ENCODE results near the gene DENND5A.

The DENND5A gene

GRCh38 chr11:9265211-9266131 is at the start of gene DENND5A:
DENND5A (minus strand) TSS chr11:9265350; CDS start chr11:9265069, 281 bp downstream.
- DNase-seq (ENCODE audit: low read depth in 1 of 2, low spot score in 1 of 2): peak; percentile 25 to 41

- peak; percentile 97 to 99 for DNase-seq (ENCODE audit: low read depth in 1 of 2, low spot score in 1 of 2)
Measured at GRCh38 chr11:9314291-9315077, 49.3 kb upstream of the DENND5A start, which contains the start of gene TMEM41B. TMEM41B (minus strand) TSS chr11:9314593; CDS start chr11:9314441, 152 bp downstream.

GRCh38 chr11:9313648-9314290 is 48.6 kb upstream of the DENND5A start:
- peak; percentile 1 to 4 for DNase-seq (ENCODE audit: low read depth in 1 of 2, low spot score in 1 of 2)

- DNase-seq (ENCODE audit: low read depth in 1 of 2, low spot score in 1 of 2): no peak
Measured at GRCh38 chr11:9310485-9311090, 45.4 kb upstream of the DENND5A start.

GRCh38 chr11:9304178-9304577 is 39.0 kb upstream of the DENND5A start:
- no peak for DNase-seq (ENCODE audit: low read depth in 1 of 2, low spot score in 1 of 2)

GRCh38 chr11:9302448-9302847 is 37.3 kb upstream of the DENND5A start:
- no peak for DNase-seq (ENCODE audit: low read depth in 1 of 2, low spot score in 1 of 2)

- DNase-seq (ENCODE audit: low read depth in 1 of 2, low spot score in 1 of 2): no peak
Measured at GRCh38 chr11:9301720-9302119, 36.6 kb upstream of the DENND5A start.

GRCh38 chr11:9293646-9294045 is 28.5 kb upstream of the DENND5A start:
- DNase-seq (ENCODE audit: low read depth in 1 of 2, low spot score in 1 of 2): no peak

- no peak for DNase-seq (ENCODE audit: low read depth in 1 of 2, low spot score in 1 of 2)
Measured at GRCh38 chr11:9285850-9286587, 20.9 kb upstream of the DENND5A start.

- peak; percentile 13 to 64 for DNase-seq (ENCODE audit: low read depth in 1 of 2, low spot score in 1 of 2)
Measured at GRCh38 chr11:9280655-9281301, 15.6 kb upstream of the DENND5A start.

GRCh38 chr11:9277176-9277575 is 12.0 kb upstream of the DENND5A start:
- DNase-seq (ENCODE audit: low read depth in 1 of 2, low spot score in 1 of 2): no peak

GRCh38 chr11:9276571-9276970 is 11.4 kb upstream of the DENND5A start:
- no peak for DNase-seq (ENCODE audit: low read depth in 1 of 2, low spot score in 1 of 2)

- DNase-seq (ENCODE audit: low read depth in 1 of 2, low spot score in 1 of 2): no peak
Measured at GRCh38 chr11:9274499-9275258, 9.5 kb upstream of the DENND5A start.

- DNase-seq (ENCODE audit: low read depth in 1 of 2, low spot score in 1 of 2): no peak
Measured at GRCh38 chr11:9273376-9274336, 8.5 kb upstream of the DENND5A start.

GRCh38 chr11:9269492-9270013 is 4.4 kb upstream of the DENND5A start:
- no peak for DNase-seq (ENCODE audit: low read depth in 1 of 2, low spot score in 1 of 2)

GRCh38 chr11:9267680-9268079 is 2.5 kb upstream of the DENND5A start:
- DNase-seq (ENCODE audit: low read depth in 1 of 2, low spot score in 1 of 2): no peak

GRCh38 chr11:9266926-9267325 is 1.8 kb upstream of the DENND5A start:
- no peak for DNase-seq (ENCODE audit: low read depth in 1 of 2, low spot score in 1 of 2)

Measured in activated CD4-positive, alpha-beta T cell treated with anti-CD3 and anti-CD28 coated beads, Interleukin-2, amount 50 U/mL, for 24 hours (primary cell).